Gastrocnemius medialis (tissue), 4 donors: ENCODE results near the gene PRDM8. TPM values are rescaled to one million over a fixed set of nuclear protein-coding genes. Genes with fewer than 3 reads are reported as not detected.
"Not testable (repeated sequence)": the region's sequence is repeated elsewhere in the genome, so short reads cannot be mapped to it uniquely, and the experiment has no call there.

ENCODE experiments used
- ATAC-seq, 2 donors: fragments of 150-250 bp; one replicate each; pipeline ENCODE4 v1.9.1; 2016
- DNase-seq, 2 donors: peaks; one replicate each; pipeline ENCODE4 v3.0.0-alpha.2; 2019
- H3K27ac ChIP-seq, 4 donors: fragments of 200-600 bp; sonication (generic); 1 replicate in 1 of 4; 2 replicates in 3 of 4; pipeline ENCODE4 v1.5.1; 2016 to 2018; ENCODE audit warnings: mild to moderate bottlenecking in 2 of 4, moderate library complexity in 1 of 4
- H3K27me3 ChIP-seq, 3 donors: fragments of 200-600 bp; sonication (generic) in 2 of 3; 1 replicate in 1 of 3; 2 replicates in 2 of 3; pipeline versions ENCODE4 v1.5.1 to v1.6.0; 2016 to 2019; ENCODE audit warnings: mild to moderate bottlenecking in 1 of 3, moderate library complexity in 1 of 3
- H3K36me3 ChIP-seq, 2 donors: fragments of 200-600 bp; sonication (generic) in 1 of 2; one replicate each; pipeline ENCODE4 v1.5.1; 2017 to 2018
- H3K4me1 ChIP-seq, 2 donors: fragments of 200-600 bp; sonication (generic) in 1 of 2; one replicate each; pipeline ENCODE4 v1.5.1; 2016 to 2017; ENCODE audit warnings: mild to moderate bottlenecking in 2 of 2
- H3K4me3 ChIP-seq, 4 donors: fragments of 200-600 bp; sonication (generic) in 3 of 4; 1 replicate in 1 of 4; 2 replicates in 3 of 4; pipeline ENCODE4 v1.5.1; 2016 to 2019; ENCODE audit warnings: mild to moderate bottlenecking in 2 of 4
- H3K9me3 ChIP-seq, 3 donors: fragments of 200-600 bp; sonication (generic) in 2 of 3; 1 replicate in 1 of 3; 2 replicates in 2 of 3; pipeline ENCODE4 v1.5.1; 2016 to 2019
- CTCF ChIP-seq, 5 experiments: fragments of 450-650 bp in 3 of 5; fragments of 200-600 bp in 2 of 5; sonication (generic) in 2 of 5; IDR thresholded peaks in 4 of 5; conservative IDR thresholded peaks in 1 of 5; 1 replicate in 4 of 5; 2 replicates in 1 of 5; pipeline ENCODE4 v1.5.1; 2016 to 2019; ENCODE audit warnings: antibody characterized with exemption in 5 of 5, mild to moderate bottlenecking in 3 of 5, moderate library complexity in 3 of 5
- POLR2A ChIP-seq, 2 donors: fragments of 450-650 bp; IDR thresholded peaks; one replicate each; pipeline ENCODE4 v1.6.1; 2017; ENCODE audit warnings: antibody characterized with exemption in 2 of 2, mild to moderate bottlenecking in 2 of 2, moderate library complexity in 2 of 2
- in situ Hi-C, 4 donors: fragments of 200-750 bp; cut with MboI; loops; one replicate each; pipeline versions ENCODE4 v1.15.0 to v1.8.0; 2017; ENCODE audit warnings: low sequenced_read_pairs in 4 of 4
- intact Hi-C: fragments of 100-400 bp; cut with DNase I; formaldehyde crosslinking; loops from one replicate; pipeline ENCODE4 v1.15.1; 2023; ENCODE audit warnings: low total_unique reads
- total RNA-seq, 4 donors: library from RNA; depleted of rRNA; stranded (reverse); fragments of >200 nt; gene quantifications; one replicate each; pipeline versions ENCODE4 v1.1.0 to v1.2.3, GENCODE V29; 2016

Gene PRDM8
- total RNA-seq, 4 donors from 2014 or later = 0.24 to 2.7 (median 1.4) TPM

- peaks cover 0 to 7% (median 2%) of the 10 kb centered on the region in 3 donors for H3K27me3 ChIP-seq
- H3K27ac ChIP-seq = no peak overlapping the region
- H3K4me3 ChIP-seq = no peak overlapping the region
- no peaks in the 10 kb centered on the region for H3K9me3 ChIP-seq
- intact Hi-C loops (no loop called here), in situ Hi-C loops (no loop called here)
- H3K4me1 ChIP-seq = no peaks in the 10 kb centered on the region
- H3K36me3 ChIP-seq = no peaks in the 10 kb centered on the region
- TF ChIP-seq POLR2A (IDR thresholded peaks at IDR 0.05) (no peak), CTCF (IDR thresholded peaks at IDR 0.05 in 4 of 5, conservative IDR thresholded peaks at IDR 0.05 in 1 of 5) (no peak)
- ATAC-seq (no peak), DNase-seq (no peak)
These were observed 40.7 kb downstream of the PRDM8 start for GRCh38 chr4:80237992-80238391.

DNA sequence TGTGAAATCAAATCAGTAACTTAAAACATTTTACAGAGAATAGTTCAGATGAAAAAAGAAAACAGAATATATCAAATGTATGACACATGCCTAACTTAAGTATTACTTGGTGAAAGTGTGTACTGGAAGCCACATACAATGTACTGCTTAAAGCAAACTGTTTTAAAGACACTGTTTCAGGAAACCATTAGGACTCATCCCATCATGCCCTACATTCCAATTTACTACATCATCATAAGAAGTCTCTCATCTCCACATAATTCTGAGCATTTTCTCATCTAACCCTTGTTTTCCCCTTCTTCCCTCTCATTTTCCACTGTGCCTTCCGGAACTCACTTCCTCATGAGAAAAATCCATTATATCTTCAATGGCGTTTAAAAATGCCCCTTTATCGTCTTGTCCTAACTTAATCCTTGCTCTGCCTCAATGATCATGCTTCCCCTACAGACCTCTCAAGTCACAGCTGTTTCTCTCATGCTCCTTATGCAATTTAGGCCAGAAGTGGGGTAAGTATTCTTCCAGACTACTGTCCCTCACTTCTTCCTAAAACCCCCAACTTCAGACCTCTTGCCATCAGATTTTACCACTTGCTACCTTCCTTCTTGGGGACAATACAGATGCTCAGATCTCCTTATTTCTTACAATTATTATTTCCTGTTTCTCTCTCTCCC is 42.3 kb downstream of the PRDM8 start:
- no peaks in the 10 kb centered on the region for H3K4me1 ChIP-seq
- in situ Hi-C loops = no loop called here
- intact Hi-C loops = no loop called here

DNA sequence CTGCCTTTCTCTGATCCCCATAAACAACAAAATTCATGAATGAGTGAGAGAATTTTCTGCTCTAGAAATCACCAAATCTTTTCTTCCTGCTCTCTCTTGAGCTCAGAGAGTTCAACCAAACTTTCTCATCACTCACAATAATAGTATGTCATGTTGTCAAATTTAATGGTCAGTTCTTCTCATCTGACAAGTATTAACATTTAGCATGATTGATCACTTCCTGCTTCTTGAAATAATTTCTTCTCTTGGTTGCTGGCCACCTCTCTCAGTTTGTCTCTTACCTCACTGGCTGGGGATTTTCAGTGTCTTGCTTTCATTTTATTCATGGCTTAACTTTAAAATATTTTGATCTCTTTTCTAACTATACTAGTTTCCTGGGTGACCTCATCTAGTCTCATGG is 43.7 kb downstream of the PRDM8 start:
- DNase-seq = no peak
- TF ChIP-seq POLR2A (IDR thresholded peaks at IDR 0.05) (no peak), CTCF (IDR thresholded peaks at IDR 0.05 in 4 of 5, conservative IDR thresholded peaks at IDR 0.05 in 1 of 5) (no peak)
- in situ Hi-C loops = no loop called here
- no peak overlapping the region for H3K4me3 ChIP-seq
- intact Hi-C loops = no loop called here
- H3K27ac ChIP-seq = no peak overlapping the region
- H3K36me3 ChIP-seq = no peaks in the 10 kb centered on the region
- no peak for ATAC-seq
- no peaks in the 10 kb centered on the region for H3K4me1 ChIP-seq
- peaks cover 0 to 5% (median 2%) of the 10 kb centered on the region in 3 donors for H3K27me3 ChIP-seq
- no peaks in the 10 kb centered on the region for H3K9me3 ChIP-seq

More for the DNA sequence above, 42.3 kb downstream of the PRDM8 start:
- no peak for TF ChIP-seq CTCF (IDR thresholded peaks at IDR 0.05 in 4 of 5, conservative IDR thresholded peaks at IDR 0.05 in 1 of 5)
- TF ChIP-seq POLR2A (IDR thresholded peaks at IDR 0.05) = no peak
- no peak for ATAC-seq
- H3K9me3 ChIP-seq = no peaks in the 10 kb centered on the region
- peaks cover 0 to 7% (median 2%) of the 10 kb centered on the region in 3 donors for H3K27me3 ChIP-seq
- H3K27ac ChIP-seq = no peak overlapping the region
- H3K4me3 ChIP-seq = no peak overlapping the region
- no peaks in the 10 kb centered on the region for H3K36me3 ChIP-seq
- DNase-seq = no peak

- in situ Hi-C loops = no loop called here
- Histone ChIP-seq H3K4me1 (no peaks in the 10 kb centered on the region), H3K27me3 (peaks cover 0 to 2% (median 2%) of the 10 kb centered on the region in 3 donors), H3K4me3 (no peak overlapping the region), H3K9me3 (no peaks in the 10 kb centered on the region), H3K36me3 (no peaks in the 10 kb centered on the region), H3K27ac (no peak overlapping the region)
- TF ChIP-seq POLR2A (IDR thresholded peaks at IDR 0.05) (no peak), CTCF (IDR thresholded peaks at IDR 0.05 in 4 of 5, conservative IDR thresholded peaks at IDR 0.05 in 1 of 5) (no peak)
- no peak for DNase-seq
- intact Hi-C loops = no loop called here
- no peak for ATAC-seq
These were observed 46.1 kb downstream of the PRDM8 start for GRCh38 chr4:80243274-80244018.

GRCh38 chr4:80247484-80247883 is 50.2 kb downstream of the PRDM8 start:
- H3K27me3 ChIP-seq, H3K9me3 ChIP-seq, H3K27ac ChIP-seq, intact Hi-C loops, in situ Hi-C loops, ATAC-seq, H3K4me1 ChIP-seq, DNase-seq, H3K4me3 ChIP-seq, H3K36me3 ChIP-seq: not testable (repeated sequence)
